NB4 (cell line): ENCODE results near the gene GRK2.

Experiments used
- DNase-seq: peaks from one replicate; pipeline ENCODE4 v3.0.0; 2010; ENCODE audit warnings: low read depth
- H3K4me3 ChIP-seq: one replicate; pipeline ENCODE4 v1.5.1; 2011; ENCODE audit warnings: mild to moderate bottlenecking, low read depth, low read length, moderate library complexity
- CTCF ChIP-seq: IDR thresholded peaks from one replicate; pipeline ENCODE4 v1.5.1; 2012; ENCODE audit warnings: low read depth, low read length
- MAX ChIP-seq: IDR thresholded peaks from 2 replicates; pipeline ENCODE4 v1.6.1; 2011; ENCODE audit warnings: low read depth, low read length
- MYC ChIP-seq: IDR thresholded peaks from 2 replicates; pipeline ENCODE4 v1.6.1; 2011; ENCODE audit warnings: low read depth, low read length
- POLR2A ChIP-seq: IDR thresholded peaks from 2 replicates; pipeline ENCODE4 v1.6.1; 2011; ENCODE audit warnings: mild to moderate bottlenecking; ENCODE audit not compliant: insufficient read length; ENCODE audit errors: extremely low read depth

GRK2 gene

DNA sequence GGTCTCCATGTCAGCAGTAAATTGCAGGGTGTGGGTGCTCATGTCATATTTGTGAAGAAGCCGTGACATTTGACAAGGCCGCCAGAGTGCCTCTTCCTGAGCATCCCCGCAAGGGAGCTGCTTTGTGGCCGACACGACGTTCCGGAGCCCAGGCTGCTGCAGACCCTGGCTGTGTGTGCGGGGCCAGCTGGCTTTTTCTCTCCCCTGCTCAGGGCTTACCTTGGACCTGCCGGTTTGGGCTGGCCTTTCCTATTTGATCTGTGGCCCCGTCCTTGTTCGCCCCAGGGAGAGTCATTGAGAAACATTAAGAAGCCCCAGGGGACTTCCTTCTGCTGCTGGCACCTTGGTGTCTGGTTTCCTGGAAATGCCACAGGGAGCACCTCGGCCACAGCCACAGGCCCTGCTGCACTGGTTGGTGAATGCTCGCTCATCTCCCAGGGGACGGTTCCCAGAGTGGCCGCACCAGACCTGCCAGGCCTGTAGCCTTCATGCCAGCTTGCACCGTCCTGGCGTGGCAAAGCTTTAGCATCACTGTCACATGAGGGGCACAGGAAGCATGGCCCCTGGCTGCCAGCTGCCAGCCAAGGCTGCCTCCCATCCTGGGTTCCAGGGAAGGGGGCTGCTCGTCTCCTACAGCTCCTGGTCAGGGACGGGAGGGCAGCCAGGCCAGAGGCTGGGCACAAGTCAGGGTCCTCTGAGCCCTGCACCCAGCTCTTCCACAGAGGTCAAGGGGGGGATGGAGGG lies 5.4 kb downstream of the GRK2 start:
- TF ChIP-seq POLR2A (peak; percentile 7), MAX (peak; percentile 52; the same call in 1 of the 2 replicates), MYC (peak; percentile 52), CTCF (no peak)
- DNase-seq: peak; percentile 99
- H3K4me3 ChIP-seq: peak overlapping the region; percentile 89

DNA sequence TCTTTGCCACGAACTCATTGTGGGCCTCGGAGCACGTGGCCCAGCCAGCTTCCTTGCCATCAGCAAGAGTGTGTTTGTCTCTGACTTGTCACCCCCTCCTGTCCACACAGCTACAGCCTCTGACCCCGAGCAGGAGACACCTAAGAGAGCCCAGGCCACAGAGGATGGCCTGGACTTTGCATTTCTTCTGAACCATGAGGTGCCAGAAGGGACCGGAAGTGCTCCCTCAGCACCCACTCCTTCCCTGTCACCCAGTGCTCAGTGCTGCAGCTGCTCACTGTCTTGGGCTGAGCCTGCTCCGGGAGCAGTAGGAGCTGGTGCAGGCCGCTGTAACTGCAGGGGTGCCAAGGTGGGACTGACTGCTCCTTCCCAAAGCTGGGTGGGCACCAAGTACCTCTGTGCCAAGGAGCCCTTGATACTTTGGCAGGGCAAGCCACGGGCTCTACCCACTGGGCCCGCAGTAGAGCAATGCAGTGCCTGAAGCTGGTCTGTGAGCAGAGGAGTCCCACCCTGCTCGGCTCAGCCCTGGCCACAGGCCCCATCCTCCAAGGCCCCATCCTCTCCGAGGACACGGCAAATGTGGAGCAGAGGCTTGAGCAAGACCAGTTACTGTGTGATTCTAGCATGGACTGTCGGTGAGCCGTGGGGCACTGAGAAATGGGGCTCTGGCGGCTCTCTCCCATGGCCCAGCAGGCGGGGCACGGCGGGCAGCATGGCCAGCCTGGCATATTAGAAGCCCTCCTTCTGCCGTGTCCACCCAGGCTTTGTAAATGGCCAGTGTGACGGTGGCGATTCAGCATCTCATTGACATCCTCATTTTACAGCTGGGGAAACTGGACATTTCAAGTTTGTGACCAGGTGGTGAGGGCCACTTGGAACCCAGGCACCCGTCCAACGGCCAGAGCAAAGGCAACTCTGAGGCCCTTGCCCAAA lies 6.3 kb downstream of the GRK2 start:
- H3K4me3 ChIP-seq: peak overlapping the region; percentile 89
- peak; percentile 65 for DNase-seq
- no peak for TF ChIP-seq MYC
- TF ChIP-seq CTCF: no peak
- peak; percentile 29 for TF ChIP-seq POLR2A
- TF ChIP-seq MAX: peak; percentile 81

DNA sequence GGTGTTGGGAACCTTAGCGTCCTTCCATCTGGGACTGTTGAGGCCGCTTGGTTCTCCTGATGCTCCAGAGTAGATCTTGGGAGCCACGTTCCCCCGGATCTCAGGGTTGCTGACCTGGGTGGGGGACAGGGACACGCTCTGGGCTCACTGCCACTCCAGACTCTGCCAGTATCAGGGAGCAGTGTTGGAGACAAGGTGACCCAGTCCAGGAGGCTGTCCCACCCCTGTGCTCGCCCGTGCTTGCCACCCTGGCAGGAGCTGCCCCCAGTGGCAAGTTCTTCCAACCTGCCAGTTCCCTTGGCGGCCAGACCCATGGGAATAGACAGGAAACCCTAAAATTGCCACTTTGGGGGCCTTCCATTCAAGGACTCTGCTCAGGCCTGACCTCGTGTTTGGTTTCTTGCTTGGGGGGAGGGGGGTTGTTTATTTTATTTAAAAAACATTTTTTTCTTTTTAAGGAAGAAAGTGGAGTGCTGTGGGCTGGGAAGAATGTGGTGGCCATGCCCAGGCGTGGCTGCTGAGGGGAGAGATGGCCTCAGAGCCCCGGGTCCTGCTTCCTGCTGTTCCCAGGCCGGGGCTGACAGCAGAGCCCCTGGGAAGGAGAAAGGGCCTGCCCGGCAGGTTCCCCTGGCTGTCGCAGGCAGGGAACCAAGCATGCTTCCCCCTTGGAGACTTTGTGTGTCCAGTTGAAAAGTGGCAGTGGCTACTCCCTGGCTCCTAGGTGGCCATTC lies 7.2 kb downstream of the GRK2 start:
- DNase-seq: peak; percentile 81
- H3K4me3 ChIP-seq: peak overlapping the region; percentile 89
- TF ChIP-seq POLR2A (no peak), MAX (no peak), CTCF (no peak), MYC (no peak)

DNA sequence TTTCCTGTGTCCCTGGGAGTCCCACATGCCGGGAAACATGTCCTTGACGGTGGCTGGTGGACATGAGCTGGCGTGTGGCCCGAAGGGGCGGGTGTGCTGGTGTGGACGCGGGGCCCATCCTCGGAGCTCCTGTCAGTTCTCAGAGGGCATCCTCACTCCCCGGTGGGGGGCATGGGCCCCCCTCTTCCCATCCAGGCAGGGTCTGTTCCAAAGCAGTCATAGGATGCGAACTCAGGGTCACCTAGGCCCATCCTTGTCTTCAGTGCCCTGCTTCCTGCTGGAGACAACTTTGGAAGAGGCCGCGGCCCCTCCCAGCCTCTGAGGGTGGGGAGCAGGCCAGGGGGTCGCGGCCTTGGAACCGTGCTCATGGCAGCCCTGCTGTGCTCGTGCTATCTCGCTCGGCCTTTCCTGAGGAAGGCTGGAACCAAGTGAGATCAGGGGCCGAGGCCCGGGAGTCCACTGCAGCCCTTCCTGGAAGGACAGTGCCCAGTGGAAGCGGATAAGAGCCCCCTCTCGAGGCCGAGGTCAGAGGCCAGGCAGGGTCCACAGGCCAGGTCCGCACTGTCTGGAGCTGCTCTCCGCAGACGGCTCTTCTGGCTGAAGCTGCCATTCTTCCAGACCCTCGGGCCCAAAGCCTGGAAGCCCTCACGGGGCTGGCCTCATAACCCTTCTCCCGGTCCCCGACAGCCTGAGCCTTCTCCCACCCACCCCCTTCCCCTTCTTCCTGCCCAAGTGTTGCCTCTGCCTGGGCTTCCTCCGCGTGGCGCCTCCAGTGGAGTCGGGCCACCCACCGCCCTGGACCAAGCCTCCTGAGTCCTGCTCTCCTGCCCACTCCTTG lies 8.7 kb downstream of the GRK2 start:
- no peak for DNase-seq
- no peak overlapping the region for H3K4me3 ChIP-seq
- TF ChIP-seq MAX (no peak), POLR2A (no peak), MYC (no peak), CTCF (no peak)
